GM18508 (cell line): ENCODE data around the gene RPUSD3.
"Not testable (repeated sequence)": the region's sequence is repeated elsewhere in the genome, so short reads cannot be mapped to it uniquely, and the experiment has no call there.

ENCODE experiments used
- ATAC-seq: cut with Tn5 transposase; IDR thresholded peaks from one replicate; pipeline ENCODE4 v1.9.1; 2021; ENCODE audit warnings: moderate number of reproducible peaks; ENCODE audit not compliant: insufficient read depth, unreplicated experiment

RPUSD3 gene

GRCh38 chr3:9843715-9844438 is at the start of gene RPUSD3:
Gene RPUSD3, minus strand, starts transcription at chr3:9844008. Its CDS starts 18 bp downstream, at chr3:9843990.
- ATAC-seq = peak; percentile 91

DNA sequence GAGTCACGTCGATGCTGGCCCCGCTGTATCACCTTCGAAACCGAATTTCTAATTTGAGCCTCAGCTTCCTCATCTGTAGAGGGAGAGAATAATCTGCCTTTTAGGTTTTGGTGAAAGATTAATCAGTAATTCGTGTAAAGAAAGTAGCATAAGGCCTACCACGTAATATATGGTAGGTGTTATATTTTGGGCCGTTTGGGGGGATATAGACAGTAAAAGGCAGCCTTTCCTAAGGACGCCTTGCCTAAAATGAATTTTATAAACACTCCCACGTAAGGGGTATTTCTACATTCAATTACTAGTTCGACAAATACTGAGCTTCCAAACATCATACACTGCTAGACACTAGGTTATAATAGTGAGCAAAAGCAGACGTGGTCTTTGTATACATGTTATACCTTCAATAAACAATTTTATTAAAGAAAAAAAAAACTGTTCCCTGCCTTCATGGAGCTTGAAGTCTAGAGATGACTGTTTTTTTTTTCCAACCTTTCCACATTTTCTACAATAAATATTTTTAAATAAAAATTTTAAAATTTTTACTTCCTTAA is 47.3 kb upstream of the RPUSD3 start:
- ATAC-seq = no peak

GRCh38 chr3:9890249-9891071 is 46.7 kb upstream of the RPUSD3 start, which contains the start of gene JAGN1:
Gene JAGN1, plus strand, starts transcription at chr3:9890610. Its CDS starts 113 bp downstream, at chr3:9890723.
- no peak for ATAC-seq

- no peak for ATAC-seq
Observed at GRCh38 chr3:9889405-9889804, 45.6 kb upstream of the RPUSD3 start.

DNA sequence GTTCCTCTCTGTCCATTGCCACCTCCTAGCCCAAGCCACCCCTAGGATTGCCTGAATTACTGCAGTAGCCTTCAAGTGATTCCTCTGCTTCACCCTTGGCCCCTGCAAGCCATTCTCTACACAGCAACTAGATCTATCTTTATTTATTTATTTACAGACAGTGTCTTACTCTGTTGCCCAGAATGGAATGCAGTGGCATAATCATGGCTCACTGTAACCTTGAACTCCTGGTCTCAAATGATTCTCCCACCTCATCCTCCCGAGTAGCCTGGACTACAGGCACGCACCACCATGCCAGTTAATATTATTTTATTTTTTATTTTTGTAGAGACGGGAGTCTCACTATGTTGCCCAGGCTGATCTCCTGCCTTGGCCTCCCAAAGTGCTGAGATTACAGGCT is 44.7 kb upstream of the RPUSD3 start:
- no peak for ATAC-seq

GRCh38 chr3:9887480-9887879 is 43.7 kb upstream of the RPUSD3 start:
- ATAC-seq = no peak

GRCh38 chr3:9886328-9886727 is 42.5 kb upstream of the RPUSD3 start:
- no peak for ATAC-seq

GRCh38 chr3:9884555-9885165 is 40.9 kb upstream of the RPUSD3 start:
- no peak for ATAC-seq

GRCh38 chr3:9883706-9884554 is 40.1 kb upstream of the RPUSD3 start:
- no peak for ATAC-seq

- ATAC-seq = no peak
Observed at GRCh38 chr3:9881441-9881840, 37.6 kb upstream of the RPUSD3 start.

GRCh38 chr3:9879830-9880549 is 36.2 kb upstream of the RPUSD3 start, which contains the start of gene CIDEC:
Gene CIDEC, minus strand, starts transcription at chr3:9880253. Its CDS starts 1,767 bp downstream, at chr3:9878486.
- no peak for ATAC-seq

- no peak for ATAC-seq
Observed at GRCh38 chr3:9878700-9879099, 34.9 kb upstream of the RPUSD3 start.

- ATAC-seq = no peak
Observed at GRCh38 chr3:9876991-9877390, 33.2 kb upstream of the RPUSD3 start.

DNA sequence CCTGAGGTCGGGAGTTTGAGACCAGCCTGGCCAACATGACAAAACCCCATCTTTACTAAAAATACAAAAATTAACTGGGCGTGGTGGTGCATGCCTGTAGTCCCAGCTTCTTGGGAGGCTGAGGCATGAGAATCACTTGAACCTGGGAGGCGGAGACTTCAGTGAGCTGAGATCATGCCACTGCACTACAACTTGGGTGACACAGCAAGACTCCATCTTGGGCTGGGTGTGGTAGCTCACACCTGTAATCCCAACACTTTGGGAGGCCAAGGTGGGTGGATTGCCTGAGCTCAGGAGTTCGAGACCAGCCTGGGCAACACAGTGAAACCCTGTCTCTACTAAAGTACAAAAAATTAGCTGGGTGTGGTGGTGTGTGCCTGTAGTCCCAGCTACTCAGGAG is 32.4 kb upstream of the RPUSD3 start:
- ATAC-seq = not testable (repeated sequence)

DNA sequence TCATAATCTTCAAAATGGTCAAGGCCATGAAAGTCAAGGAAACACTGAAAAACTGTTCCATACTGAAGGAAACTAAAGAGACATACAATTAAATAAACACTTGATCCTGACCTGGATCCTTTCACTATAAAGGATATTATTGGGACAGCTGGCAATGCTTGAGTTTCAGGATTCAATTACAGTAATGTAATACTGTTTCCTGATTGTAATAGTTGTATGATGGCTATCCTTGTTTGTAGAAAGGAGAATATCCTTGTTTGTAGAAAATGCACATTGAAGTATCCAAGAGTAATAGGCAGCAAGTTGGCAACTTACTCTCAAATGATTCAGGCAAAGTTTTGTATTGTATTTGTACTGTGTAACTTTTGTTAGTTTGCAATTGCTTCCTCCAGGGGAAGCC is 31.6 kb upstream of the RPUSD3 start:
- ATAC-seq = no peak

GRCh38 chr3:9872067-9872466 is 28.3 kb upstream of the RPUSD3 start:
- ATAC-seq = not testable (repeated sequence)

GRCh38 chr3:9870978-9871377 is 27.2 kb upstream of the RPUSD3 start:
- no peak for ATAC-seq

DNA sequence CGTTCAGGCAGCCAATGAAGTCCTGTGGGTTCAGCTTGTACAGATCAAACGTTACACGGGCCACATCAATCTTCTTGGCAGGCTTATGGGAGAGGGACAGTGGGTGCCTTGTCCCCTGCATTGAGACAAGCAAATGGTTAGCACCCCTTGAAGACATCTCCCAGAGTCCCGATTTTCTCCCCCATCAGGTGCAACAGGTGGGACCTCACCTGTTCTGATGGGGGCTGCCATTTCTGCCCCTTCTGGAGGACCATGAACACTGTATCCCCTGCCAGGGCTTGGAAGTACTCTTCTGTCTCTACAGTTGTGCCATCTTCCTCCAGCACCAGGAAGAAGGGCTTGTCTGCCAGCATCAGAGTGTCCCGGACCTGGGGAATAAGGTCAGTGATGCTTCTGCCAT is 26.1 kb upstream of the RPUSD3 start:
- no peak for ATAC-seq

DNA sequence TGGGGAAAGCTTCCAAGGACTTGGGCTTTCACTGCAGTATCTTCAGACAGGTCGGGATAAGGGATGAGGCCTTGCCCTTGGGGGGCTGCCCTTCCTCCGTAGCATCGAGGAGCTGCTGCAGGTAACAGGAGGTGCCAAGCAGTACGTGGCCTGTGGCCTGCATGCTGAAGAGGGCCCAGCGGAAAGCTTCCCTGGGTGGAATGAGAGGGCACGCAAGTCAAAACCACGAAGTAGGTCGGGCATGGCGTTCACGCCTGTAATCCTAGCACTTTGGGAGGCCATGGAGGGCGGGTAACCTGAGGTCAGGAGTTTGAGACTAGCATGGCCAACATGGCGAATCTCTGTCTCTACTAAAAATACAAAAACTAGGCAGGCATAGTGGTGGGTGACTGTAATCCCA is 23.3 kb upstream of the RPUSD3 start:
- ATAC-seq = no peak
